ENCODE results near the gene POLK.
A peak's percentile ranks its signal among the peaks of the same experiment; 100 is the strongest.

Gene POLK

GRCh38 chr5:75507841-75508240 lies 3.9 kb upstream of the POLK start:
- no peak overlapping the region for H3K4me3 ChIP-seq (ENCODE audit: low read depth, low read length)
- no peak for TF ChIP-seq POLR2A (IDR thresholded peaks at IDR 0.05; ENCODE audit: extremely low read depth, insufficient read length)
- TF ChIP-seq MYC (IDR thresholded peaks at IDR 0.05; ENCODE audit: low read depth, low read length), result no peak
- TF ChIP-seq MAX (IDR thresholded peaks at IDR 0.05; ENCODE audit: low read depth, low read length), result no peak
- TF ChIP-seq CTCF (IDR thresholded peaks at IDR 0.05; ENCODE audit: low read depth, low read length), result no peak
- DNase-seq (ENCODE audit: low read depth), result no peak

GRCh38 chr5:75509546-75509945 lies 2.1 kb upstream of the POLK start:
- peak; percentile 41 for DNase-seq (ENCODE audit: low read depth)
- peak overlapping the region; percentile 70 for H3K4me3 ChIP-seq (ENCODE audit: low read depth, low read length)
- no peak for TF ChIP-seq POLR2A (IDR thresholded peaks at IDR 0.05; ENCODE audit: extremely low read depth, insufficient read length)
- no peak for TF ChIP-seq MYC (IDR thresholded peaks at IDR 0.05; ENCODE audit: low read depth, low read length)
- no peak for TF ChIP-seq MAX (IDR thresholded peaks at IDR 0.05; ENCODE audit: low read depth, low read length)
- TF ChIP-seq CTCF (IDR thresholded peaks at IDR 0.05; ENCODE audit: low read depth, low read length), result no peak

GRCh38 chr5:75509956-75510355 lies 1.7 kb upstream of the POLK start:
- no peak for TF ChIP-seq CTCF (IDR thresholded peaks at IDR 0.05; ENCODE audit: low read depth, low read length)
- no peak for TF ChIP-seq MAX (IDR thresholded peaks at IDR 0.05; ENCODE audit: low read depth, low read length)
- TF ChIP-seq MYC (IDR thresholded peaks at IDR 0.05; ENCODE audit: low read depth, low read length), result no peak
- no peak for TF ChIP-seq POLR2A (IDR thresholded peaks at IDR 0.05; ENCODE audit: extremely low read depth, insufficient read length)
- H3K4me3 ChIP-seq (ENCODE audit: low read depth, low read length), result peak overlapping the region; percentile 70
- peak; percentile 47 for DNase-seq (ENCODE audit: low read depth)

GRCh38 chr5:75510417-75510835 lies 1.3 kb upstream of the POLK start:
- TF ChIP-seq MAX (IDR thresholded peaks at IDR 0.05; ENCODE audit: low read depth, low read length) (no peak), POLR2A (IDR thresholded peaks at IDR 0.05; ENCODE audit: extremely low read depth, insufficient read length) (no peak), CTCF (IDR thresholded peaks at IDR 0.05; ENCODE audit: low read depth, low read length) (no peak), MYC (IDR thresholded peaks at IDR 0.05; ENCODE audit: low read depth, low read length) (no peak)

GRCh38 chr5:75510836-75511434 lies 756 bp upstream of the POLK start:
- no peak for DNase-seq (ENCODE audit: low read depth)
- peak overlapping the region; percentile 70 for H3K4me3 ChIP-seq (ENCODE audit: low read depth, low read length)
- TF ChIP-seq MAX (IDR thresholded peaks at IDR 0.05; ENCODE audit: low read depth, low read length) (no peak), CTCF (IDR thresholded peaks at IDR 0.05; ENCODE audit: low read depth, low read length) (no peak), MYC (IDR thresholded peaks at IDR 0.05; ENCODE audit: low read depth, low read length) (no peak), POLR2A (IDR thresholded peaks at IDR 0.05; ENCODE audit: extremely low read depth, insufficient read length) (no peak)

More at GRCh38 chr5:75510417-75510835, 1.3 kb upstream of the POLK start:
- peak overlapping the region; percentile 70 for H3K4me3 ChIP-seq (ENCODE audit: low read depth, low read length)
- peak; percentile 53 for DNase-seq (ENCODE audit: low read depth)

Measured in NB4 (cell line).